Ovary (tissue), 9 donors: ENCODE measurements around the gene DCTN3. TPM values are rescaled to one million over a fixed set of nuclear protein-coding genes. Genes with fewer than 3 reads are reported as not detected.
A peak's percentile ranks its signal among the peaks of the same experiment; 100 is the strongest.

Experiments
- DNase-seq, 5 donors: peaks; one replicate each; pipeline ENCODE4 v3.0.0-alpha.2; 2019 to 2020
- H3K27ac ChIP-seq, 2 donors: fragments of 200-600 bp; one replicate each; pipeline versions ENCODE4 v1.5.1 to v1.8.0; 2019 to 2022
- H3K27me3 ChIP-seq: fragments of 200-600 bp; one replicate; pipeline ENCODE4 v1.8.0; 2022
- H3K36me3 ChIP-seq: fragments of 200-600 bp; sonication (generic); one replicate; pipeline ENCODE4 v1.5.1; 2019
- H3K4me1 ChIP-seq: one replicate; pipeline ENCODE4 v1.8.1; 2013; ENCODE audit warnings: mild to moderate bottlenecking, moderate library complexity; ENCODE audit not compliant: insufficient read depth
- H3K4me3 ChIP-seq: fragments of 200-600 bp; sonication (generic); one replicate; pipeline ENCODE4 v1.5.1; 2017
- H3K9me3 ChIP-seq, 2 donors: fragments of 200-600 bp in 1 of 2; sonication (generic) in 1 of 2; one replicate each; pipeline versions ENCODE4 v1.5.1 to v1.8.1; 2013 to 2019; ENCODE audit warnings: mild to moderate bottlenecking in 1 of 2, moderate library complexity in 1 of 2
- EP300 ChIP-seq: sonication (generic); formaldehyde crosslinking; IDR thresholded peaks from one replicate; pipeline ENCODE4 v1.6.1; 2017; ENCODE audit warnings: antibody characterized with exemption
- POLR2A ChIP-seq: fragments of 450-650 bp; IDR thresholded peaks from one replicate; pipeline ENCODE4 v1.6.1; 2017; ENCODE audit warnings: antibody characterized with exemption, mild to moderate bottlenecking, moderate library complexity
- WGBS, 3 donors: extraction: QIAGEN DNeasy Blood & Tissue Kit in 1 of 3; methylation state at CpG; one replicate each; pipeline versions ENCODE4 v1.1.5 to v1.1.7; 2013 to 2017; 5-methylcytosine and 5-hydroxymethylcytosine counted together
- intact Hi-C, 4 donors: fragments of 100-400 bp; cut with DNase I; formaldehyde crosslinking; loops; one replicate each; pipeline versions ENCODE4 v1.11.0 to v1.15.1; 2022 to 2023
- polyA plus RNA-seq, 2 donors: library from polyadenylated mRNA; stranded (reverse); fragments of 200-250 nt in 1 of 2; fragments of 350-450 nt in 1 of 2; fragmentation: Illumina TruSeq in 1 of 2; extraction: RNeasy Lipid Tissue Mini Kit (QIAGEN cat#74804) in 1 of 2; gene quantifications; one replicate each; pipeline ENCODE4 v1.2.3, GENCODE V29; 2013 to 2014
- total RNA-seq, 7 donors: library from RNA; depleted of rRNA in 2 of 7; stranded (reverse); fragments of >200 nt in 2 of 7; fragmentation: NEBNext Ultra II Directional in 3 of 7; extraction: Animal tissue kit (Norgen Biotek cat#: 25700) in 3 of 7; gene quantifications; one replicate each; pipeline versions ENCODE4 v1.1.0 to v1.2.4, GENCODE V29; 2016 to 2023
- TF ChIP-seq, protein P1 (sequence below), 3 donors: fragments of 450-650 bp in 2 of 3; fragments of 200-600 bp in 1 of 3; IDR thresholded peaks; one replicate each; pipeline versions ENCODE4 v1.5.1 to v1.8.0; 2016 to 2022; ENCODE audit warnings: antibody characterized with exemption in 3 of 3, mild to moderate bottlenecking in 1 of 3
- donor health status: DM: no; HTN: no; CAD: no; lungs with moderate emphysema.
- donor health status: DM: no; HTN: no; CAD: no.
- donor health status: Bipolar disorder and iron deficiency.
- donor health status: DM: yes; HTN: yes; CAD: no.
- donor health status: DM: no; HTN: no; CAD: no.
- donor health status: DM: yes; HTN: yes; CAD: no.

The DCTN3 gene
- total and polyA plus RNA-seq, 9 donors: 56.4 to 106 (median 95.3) TPM

DNA sequence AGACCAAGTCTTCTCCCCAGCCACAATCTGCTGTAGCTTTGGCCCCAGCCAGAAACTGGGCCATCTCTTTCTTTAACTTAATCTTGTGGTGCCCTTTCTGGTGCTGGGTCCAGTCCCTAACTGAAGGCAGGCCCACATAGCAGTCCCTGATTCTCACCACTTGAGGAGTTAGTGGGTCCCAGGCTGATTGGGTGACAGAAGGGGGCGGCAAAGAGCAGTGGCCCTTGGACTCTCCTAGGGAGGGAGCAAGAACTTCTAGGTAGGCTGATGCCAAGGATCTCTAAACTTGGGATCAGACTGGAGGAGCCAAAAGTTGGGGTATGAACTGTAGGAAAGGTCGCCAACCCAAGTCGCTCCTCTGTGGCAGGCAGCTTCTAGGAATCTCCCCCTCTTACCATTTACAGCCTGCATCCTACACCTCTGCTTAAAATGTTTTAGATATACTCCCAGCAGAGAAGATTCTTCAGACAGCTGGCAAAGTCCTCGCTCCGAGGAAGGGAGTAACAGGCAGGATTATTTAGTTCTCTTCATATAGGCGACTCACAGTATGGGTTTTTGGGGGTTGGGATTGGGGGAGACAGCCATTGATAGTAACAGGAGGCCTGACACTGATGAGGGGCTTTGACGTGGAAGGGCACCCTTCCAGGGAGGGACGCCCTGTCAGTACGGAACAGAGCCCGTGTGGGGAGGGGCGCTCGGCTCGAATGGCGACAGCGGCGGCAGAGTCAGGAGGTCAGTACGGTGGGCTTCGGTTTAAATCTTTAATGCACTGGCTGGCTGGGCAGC is 44.2 kb upstream of the DCTN3 start:
- intact Hi-C loops: loop anchor here in 1 of 4 donors (10.0 kb wide), 1 partner anchor 1500 kb away; the partner anchor contains the start of gene B4GALT1
- peaks cover 4% of the 10 kb centered on the region for H3K4me1 ChIP-seq
- peak overlapping the region; percentile 59 to 94 for H3K27ac ChIP-seq
- peak; percentile 70 to 83 (median 76) for DNase-seq
- H3K27me3 ChIP-seq: no peaks in the 10 kb centered on the region
- 14 to 23% (median 18%) methylated on average over 18 of the region's 18 CpGs for WGBS, 3 donors
- H3K4me3 ChIP-seq: peak overlapping the region; percentile 81
- H3K36me3 ChIP-seq: no peaks in the 10 kb centered on the region
- TF ChIP-seq EP300 (no peak), POLR2A (no peak)
- TF ChIP-seq, protein P1, sequence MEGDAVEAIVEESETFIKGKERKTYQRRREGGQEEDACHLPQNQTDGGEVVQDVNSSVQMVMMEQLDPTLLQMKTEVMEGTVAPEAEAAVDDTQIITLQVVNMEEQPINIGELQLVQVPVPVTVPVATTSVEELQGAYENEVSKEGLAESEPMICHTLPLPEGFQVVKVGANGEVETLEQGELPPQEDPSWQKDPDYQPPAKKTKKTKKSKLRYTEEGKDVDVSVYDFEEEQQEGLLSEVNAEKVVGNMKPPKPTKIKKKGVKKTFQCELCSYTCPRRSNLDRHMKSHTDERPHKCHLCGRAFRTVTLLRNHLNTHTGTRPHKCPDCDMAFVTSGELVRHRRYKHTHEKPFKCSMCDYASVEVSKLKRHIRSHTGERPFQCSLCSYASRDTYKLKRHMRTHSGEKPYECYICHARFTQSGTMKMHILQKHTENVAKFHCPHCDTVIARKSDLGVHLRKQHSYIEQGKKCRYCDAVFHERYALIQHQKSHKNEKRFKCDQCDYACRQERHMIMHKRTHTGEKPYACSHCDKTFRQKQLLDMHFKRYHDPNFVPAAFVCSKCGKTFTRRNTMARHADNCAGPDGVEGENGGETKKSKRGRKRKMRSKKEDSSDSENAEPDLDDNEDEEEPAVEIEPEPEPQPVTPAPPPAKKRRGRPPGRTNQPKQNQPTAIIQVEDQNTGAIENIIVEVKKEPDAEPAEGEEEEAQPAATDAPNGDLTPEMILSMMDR (IDR thresholded peaks at IDR 0.05): peak; percentile 36 to 62 (median 58)
- H3K9me3 ChIP-seq: no peaks in the 10 kb centered on the region

DNA sequence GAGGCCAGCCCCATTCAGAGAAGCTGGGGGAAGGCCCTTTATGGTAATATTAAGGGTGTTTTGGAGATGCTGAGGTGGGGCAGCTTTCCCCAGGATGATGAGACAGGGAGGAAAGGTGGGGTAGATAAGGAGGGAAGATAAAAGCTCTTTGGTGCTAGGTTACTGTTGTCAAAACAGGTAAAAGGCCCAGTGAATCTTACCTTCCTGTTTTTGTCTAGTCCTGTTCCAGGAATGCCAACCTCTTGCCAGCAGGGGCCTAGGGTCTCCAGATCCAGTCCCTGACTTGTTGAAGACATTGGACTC is 43.0 kb upstream of the DCTN3 start:
- TF ChIP-seq, protein P1 (IDR thresholded peaks at IDR 0.05): no peak
- TF ChIP-seq POLR2A (no peak), EP300 (no peak)
- intact Hi-C loops: loop anchor here in 1 of 4 donors (10.0 kb wide), 1 partner anchor 1498 kb away; the partner anchor contains the start of gene B4GALT1

DNA sequence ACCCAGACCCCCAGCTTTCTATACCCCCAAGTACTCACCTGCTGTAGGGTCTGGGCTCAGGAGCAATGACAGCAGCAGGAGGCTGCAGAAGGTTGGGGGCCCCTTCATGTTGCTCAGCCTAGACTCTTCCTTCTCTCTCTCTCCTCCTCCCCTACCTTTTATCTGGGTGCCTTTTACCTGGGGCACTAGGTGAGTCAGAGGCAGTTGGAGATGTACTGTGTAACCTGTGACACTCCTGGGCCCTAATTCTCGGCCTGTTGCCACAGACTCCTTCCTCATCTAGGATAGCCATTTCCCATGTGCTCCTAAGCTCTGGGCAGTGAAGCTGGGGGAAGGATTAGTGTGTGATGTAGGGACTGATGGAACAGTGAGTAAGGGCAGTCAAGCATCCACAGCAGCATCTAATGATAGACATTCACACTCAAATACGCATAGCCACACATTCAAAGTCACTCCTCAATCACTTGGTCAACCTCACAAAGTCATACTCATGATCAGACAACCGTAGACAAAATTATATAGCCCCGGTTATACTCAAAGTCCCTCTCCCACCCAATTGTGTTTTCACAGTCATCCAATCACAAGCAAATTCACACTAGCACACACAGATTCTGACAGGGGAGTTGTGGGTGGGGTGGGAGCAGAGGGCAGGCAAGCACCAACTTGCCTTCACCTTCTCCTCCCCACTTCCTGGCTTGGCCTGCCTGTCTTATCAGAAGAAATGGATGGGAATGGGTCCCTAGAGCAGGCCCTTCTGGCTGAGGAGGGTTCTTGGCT is 42.4 kb upstream of the DCTN3 start, which contains the start of gene CCL27:
Gene CCL27, minus strand, starts transcription at position 132 of the 777 bp plus-strand sequence. Its CDS starts 24 bp downstream, at position 108.
- no peak within 1 kb of the TSS for H3K27ac ChIP-seq
- WGBS, 3 donors: 79 to 85% (median 82%) methylated on average over 4 of the region's 4 CpGs
- H3K9me3 ChIP-seq: no peaks in the 10 kb centered on the region

More for the DNA sequence above, 43.0 kb upstream of the DCTN3 start:
- no peak for DNase-seq
- Histone ChIP-seq H3K4me1 (peaks cover 4% of the 10 kb centered on the region), H3K36me3 (no peaks in the 10 kb centered on the region), H3K27me3 (no peaks in the 10 kb centered on the region), H3K4me3 (no peak overlapping the region), H3K9me3 (no peaks in the 10 kb centered on the region), H3K27ac (no peak overlapping the region)

DNA sequence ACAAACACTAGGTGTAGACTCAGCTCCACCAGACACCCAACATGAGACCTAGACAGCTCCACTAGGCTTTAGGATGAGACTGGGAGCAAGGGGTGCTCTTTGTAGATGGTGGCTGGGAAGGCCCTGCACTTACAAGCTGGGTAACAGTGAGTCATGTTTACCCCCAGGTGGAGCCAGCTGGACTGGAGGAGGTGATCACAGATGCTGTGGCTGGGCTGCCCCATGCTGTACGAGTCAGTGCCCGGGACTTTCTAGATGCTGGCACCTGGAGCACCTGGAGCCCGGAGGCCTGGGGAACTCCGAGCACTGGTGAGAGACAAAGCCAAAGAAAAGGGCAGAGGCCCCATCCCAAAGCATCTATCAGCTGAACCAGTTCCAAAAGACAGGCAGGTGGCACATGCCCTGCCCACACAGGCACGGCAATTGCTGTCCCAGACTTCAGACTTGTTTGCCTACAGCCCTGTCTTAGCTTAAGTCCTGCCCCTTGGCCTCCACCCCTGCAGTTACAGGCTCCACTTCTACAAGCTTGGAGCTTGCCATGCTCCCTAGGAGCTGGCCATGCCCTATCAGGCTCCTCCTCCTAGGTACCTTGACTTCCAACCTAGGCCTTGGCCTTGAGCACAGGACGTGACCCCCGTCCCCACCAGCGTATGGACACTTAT is 39.4 kb upstream of the DCTN3 start:
- Histone ChIP-seq H3K9me3 (no peaks in the 10 kb centered on the region), H3K27ac (no peak overlapping the region), H3K27me3 (no peaks in the 10 kb centered on the region), H3K36me3 (no peaks in the 10 kb centered on the region), H3K4me1 (peaks cover 6% of the 10 kb centered on the region), H3K4me3 (no peak overlapping the region)
- no peak for TF ChIP-seq EP300
- TF ChIP-seq, protein P1 (IDR thresholded peaks at IDR 0.05): no peak
- TF ChIP-seq POLR2A: no peak
- intact Hi-C loops: loop anchor here in 1 of 4 donors (10.0 kb wide), 1 partner anchor 1495 kb away; the partner anchor contains the start of gene B4GALT1
- no peak for DNase-seq
- 86 to 91% (median 89%) methylated on average over 8 of the region's 8 CpGs for WGBS, 3 donors

More for the DNA sequence above, 42.4 kb upstream of the DCTN3 start, which contains the start of gene CCL27:
- H3K4me1 ChIP-seq: peaks cover 4% of the 10 kb centered on the region
- DNase-seq: no peak
- no peaks in the 10 kb centered on the region for H3K36me3 ChIP-seq
- TF ChIP-seq POLR2A: no peak
- H3K4me3 ChIP-seq: no peak within 1 kb of the TSS
- H3K27me3 ChIP-seq: no peaks in the 10 kb centered on the region
- intact Hi-C loops: loop anchor here in 1 of 4 donors (10.0 kb wide), 1 partner anchor 1498 kb away; the partner anchor contains the start of gene B4GALT1
